Activated CD4-positive, alpha-beta T cell treated with anti-CD3 and anti-CD28 coated beads, Interleukin-2, amount 50 U/mL, for 16 hours (primary cell): Measurements from ENCODE around the gene PNLDC1.

Source experiments
- DNase-seq: peaks from one replicate; pipeline ENCODE4 v3.0.0-alpha.2; 2020

The PNLDC1 gene

GRCh38 chr6:159800141-159800865, at the start of gene PNLDC1:
Gene PNLDC1, plus strand, starts transcription at chr6:159800276. Its CDS starts 32 bp downstream, at chr6:159800308.
- DNase-seq, result no peak

GRCh38 chr6:159751448-159751847, 48.6 kb upstream of the PNLDC1 start:
- no peak for DNase-seq

GRCh38 chr6:159753081-159753872, 46.8 kb upstream of the PNLDC1 start:
- no peak for DNase-seq

- no peak for DNase-seq
Measured at GRCh38 chr6:159754401-159754800, 45.7 kb upstream of the PNLDC1 start.

- DNase-seq, result no peak
Measured at GRCh38 chr6:159754959-159755914, 44.8 kb upstream of the PNLDC1 start.

- DNase-seq, result no peak
Measured at GRCh38 chr6:159756508-159756907, 43.6 kb upstream of the PNLDC1 start.

- DNase-seq, result no peak
Measured at GRCh38 chr6:159758031-159759001, 41.8 kb upstream of the PNLDC1 start.

- no peak for DNase-seq
Measured at GRCh38 chr6:159759645-159760044, 40.4 kb upstream of the PNLDC1 start.

GRCh38 chr6:159760602-159761057, 39.4 kb upstream of the PNLDC1 start:
- DNase-seq, result no peak

GRCh38 chr6:159761129-159761872, 38.8 kb upstream of the PNLDC1 start:
- no peak for DNase-seq

GRCh38 chr6:159761873-159762680, 38.0 kb upstream of the PNLDC1 start, which contains the start of gene ACAT2:
Gene ACAT2, plus strand, starts transcription at chr6:159762045. Its CDS starts 43 bp downstream, at chr6:159762088.
- peak; percentile 97 for DNase-seq

- no peak for DNase-seq
Measured at GRCh38 chr6:159762681-159763293, 37.3 kb upstream of the PNLDC1 start.

- DNase-seq, result no peak
Measured at GRCh38 chr6:159766906-159767305, 33.2 kb upstream of the PNLDC1 start.

- DNase-seq, result no peak
Measured at GRCh38 chr6:159769470-159769869, 30.6 kb upstream of the PNLDC1 start.

- no peak for DNase-seq
Measured at GRCh38 chr6:159772196-159772595, 27.9 kb upstream of the PNLDC1 start.

- DNase-seq, result no peak
Measured at GRCh38 chr6:159777240-159777904, 22.7 kb upstream of the PNLDC1 start.

- DNase-seq, result no peak
Measured at GRCh38 chr6:159778131-159778530, 21.9 kb upstream of the PNLDC1 start.

- DNase-seq, result no peak
Measured at GRCh38 chr6:159778542-159779103, 21.5 kb upstream of the PNLDC1 start.

- no peak for DNase-seq
Measured at GRCh38 chr6:159788276-159788675, 11.8 kb upstream of the PNLDC1 start.
